ENCODE data around the gene CACNA2D3. TPM values are rescaled to one million over a fixed set of nuclear protein-coding genes. Genes with fewer than 3 reads are reported as not detected.

Gene CACNA2D3
- total RNA-seq, 2 experiments from 2014 or later, result not detected

- H3K27me3 Mint-ChIP-seq, result peaks cover 8% of the 10 kb centered on the region
- no peaks in the 10 kb centered on the region for H3K9me3 Mint-ChIP-seq
- no peak for DNase-seq
- no peak overlapping the region for H3K4me3 Mint-ChIP-seq
- no peak overlapping the region for H3K27ac Mint-ChIP-seq
- H3K4me1 Mint-ChIP-seq, result no peaks in the 10 kb centered on the region
- H3K36me3 Mint-ChIP-seq, result no peaks in the 10 kb centered on the region
These were observed 696.1 kb downstream of the CACNA2D3 start for GRCh38 chr3:54818486-54818885.

- no peaks in the 10 kb centered on the region for H3K4me1 Mint-ChIP-seq
- peaks cover 8% of the 10 kb centered on the region for H3K27me3 Mint-ChIP-seq
- no peaks in the 10 kb centered on the region for H3K9me3 Mint-ChIP-seq
- no peak overlapping the region for H3K4me3 Mint-ChIP-seq
- no peak for DNase-seq
- no peaks in the 10 kb centered on the region for H3K36me3 Mint-ChIP-seq
- H3K27ac Mint-ChIP-seq, result no peak overlapping the region
These were observed 696.6 kb downstream of the CACNA2D3 start for GRCh38 chr3:54818942-54819341.

- Mint-ChIP-seq H3K9me3 (no peaks in the 10 kb centered on the region), H3K4me3 (no peak overlapping the region), H3K27me3 (peaks cover 8% of the 10 kb centered on the region), H3K4me1 (no peaks in the 10 kb centered on the region), H3K27ac (no peak overlapping the region), H3K36me3 (no peaks in the 10 kb centered on the region)
- DNase-seq, result no peak
These were observed 697.6 kb downstream of the CACNA2D3 start for GRCh38 chr3:54819946-54820345.

GRCh38 chr3:54822206-54822605 lies 699.9 kb downstream of the CACNA2D3 start:
- H3K4me3 Mint-ChIP-seq, result no peak overlapping the region
- peaks cover 8% of the 10 kb centered on the region for H3K27me3 Mint-ChIP-seq
- H3K9me3 Mint-ChIP-seq, result no peaks in the 10 kb centered on the region
- DNase-seq, result no peak
- no peaks in the 10 kb centered on the region for H3K36me3 Mint-ChIP-seq
- H3K4me1 Mint-ChIP-seq, result no peaks in the 10 kb centered on the region
- no peak overlapping the region for H3K27ac Mint-ChIP-seq

GRCh38 chr3:54826251-54826691 lies 703.9 kb downstream of the CACNA2D3 start:
- no peak overlapping the region for H3K27ac Mint-ChIP-seq
- DNase-seq, result no peak
- no peaks in the 10 kb centered on the region for H3K4me1 Mint-ChIP-seq
- no peaks in the 10 kb centered on the region for H3K9me3 Mint-ChIP-seq
- no peaks in the 10 kb centered on the region for H3K36me3 Mint-ChIP-seq
- no peaks in the 10 kb centered on the region for H3K27me3 Mint-ChIP-seq
- H3K4me3 Mint-ChIP-seq, result no peak overlapping the region

- Mint-ChIP-seq H3K27me3 (peaks cover 3% of the 10 kb centered on the region), H3K9me3 (peaks cover 5% of the 10 kb centered on the region), H3K36me3 (no peaks in the 10 kb centered on the region), H3K4me3 (no peak overlapping the region), H3K27ac (no peak overlapping the region), H3K4me1 (no peaks in the 10 kb centered on the region)
- DNase-seq, result no peak
These were observed 704.8 kb downstream of the CACNA2D3 start for GRCh38 chr3:54827056-54827687.

GRCh38 chr3:54827776-54828175 lies 705.4 kb downstream of the CACNA2D3 start:
- peaks cover 5% of the 10 kb centered on the region for H3K9me3 Mint-ChIP-seq
- no peaks in the 10 kb centered on the region for H3K36me3 Mint-ChIP-seq
- H3K27ac Mint-ChIP-seq, result no peak overlapping the region
- peaks cover 4% of the 10 kb centered on the region for H3K27me3 Mint-ChIP-seq
- no peak overlapping the region for H3K4me3 Mint-ChIP-seq
- H3K4me1 Mint-ChIP-seq, result no peaks in the 10 kb centered on the region
- no peak for DNase-seq

GRCh38 chr3:54830658-54831057 lies 708.3 kb downstream of the CACNA2D3 start:
- Mint-ChIP-seq H3K9me3 (peaks cover 5% of the 10 kb centered on the region), H3K4me3 (no peak overlapping the region), H3K4me1 (no peaks in the 10 kb centered on the region), H3K27me3 (peaks cover 4% of the 10 kb centered on the region), H3K36me3 (no peaks in the 10 kb centered on the region), H3K27ac (no peak overlapping the region)
- DNase-seq, result no peak

- DNase-seq, result no peak
- no peak overlapping the region for H3K27ac Mint-ChIP-seq
- H3K4me3 Mint-ChIP-seq, result no peak overlapping the region
- H3K4me1 Mint-ChIP-seq, result no peaks in the 10 kb centered on the region
- no peaks in the 10 kb centered on the region for H3K36me3 Mint-ChIP-seq
- peaks cover 5% of the 10 kb centered on the region for H3K9me3 Mint-ChIP-seq
- H3K27me3 Mint-ChIP-seq, result peaks cover 4% of the 10 kb centered on the region
These were observed 708.8 kb downstream of the CACNA2D3 start for GRCh38 chr3:54831112-54831511.

GRCh38 chr3:54832876-54833275 lies 710.5 kb downstream of the CACNA2D3 start:
- no peak for DNase-seq
- no peak overlapping the region for H3K4me3 Mint-ChIP-seq
- H3K4me1 Mint-ChIP-seq, result no peaks in the 10 kb centered on the region
- H3K36me3 Mint-ChIP-seq, result no peaks in the 10 kb centered on the region
- peaks cover 5% of the 10 kb centered on the region for H3K9me3 Mint-ChIP-seq
- H3K27me3 Mint-ChIP-seq, result peaks cover 4% of the 10 kb centered on the region
- no peak overlapping the region for H3K27ac Mint-ChIP-seq

- Mint-ChIP-seq H3K4me3 (no peak overlapping the region), H3K4me1 (no peaks in the 10 kb centered on the region), H3K27ac (no peak overlapping the region), H3K9me3 (peaks cover 7% of the 10 kb centered on the region), H3K27me3 (peaks cover 4% of the 10 kb centered on the region), H3K36me3 (no peaks in the 10 kb centered on the region)
- no peak for DNase-seq
These were observed 713.3 kb downstream of the CACNA2D3 start for GRCh38 chr3:54835701-54836100.

- peaks cover 3% of the 10 kb centered on the region for H3K27me3 Mint-ChIP-seq
- peaks cover 5% of the 10 kb centered on the region for H3K9me3 Mint-ChIP-seq
- H3K36me3 Mint-ChIP-seq, result no peaks in the 10 kb centered on the region
- H3K4me1 Mint-ChIP-seq, result no peaks in the 10 kb centered on the region
- DNase-seq, result no peak
- H3K27ac Mint-ChIP-seq, result no peak overlapping the region
- H3K4me3 Mint-ChIP-seq, result no peak overlapping the region
These were observed 714.5 kb downstream of the CACNA2D3 start for GRCh38 chr3:54836871-54837270.

- no peak overlapping the region for H3K4me3 Mint-ChIP-seq
- no peak overlapping the region for H3K27ac Mint-ChIP-seq
- no peaks in the 10 kb centered on the region for H3K27me3 Mint-ChIP-seq
- no peak for DNase-seq
- H3K4me1 Mint-ChIP-seq, result no peaks in the 10 kb centered on the region
- no peaks in the 10 kb centered on the region for H3K36me3 Mint-ChIP-seq
- peaks cover 2% of the 10 kb centered on the region for H3K9me3 Mint-ChIP-seq
These were observed 715.6 kb downstream of the CACNA2D3 start for GRCh38 chr3:54837964-54838363.

- Mint-ChIP-seq H3K4me1 (no peaks in the 10 kb centered on the region), H3K4me3 (no peak overlapping the region), H3K27me3 (no peaks in the 10 kb centered on the region), H3K27ac (no peak overlapping the region), H3K9me3 (peaks cover 2% of the 10 kb centered on the region), H3K36me3 (no peaks in the 10 kb centered on the region)
- no peak for DNase-seq
These were observed 719.1 kb downstream of the CACNA2D3 start for GRCh38 chr3:54841471-54841870.

GRCh38 chr3:54843352-54843751 lies 721.0 kb downstream of the CACNA2D3 start:
- no peaks in the 10 kb centered on the region for H3K36me3 Mint-ChIP-seq
- H3K4me3 Mint-ChIP-seq, result no peak overlapping the region
- no peak overlapping the region for H3K27ac Mint-ChIP-seq
- H3K4me1 Mint-ChIP-seq, result no peaks in the 10 kb centered on the region
- H3K27me3 Mint-ChIP-seq, result no peaks in the 10 kb centered on the region
- H3K9me3 Mint-ChIP-seq, result peaks cover under 1% of the 10 kb centered on the region
- no peak for DNase-seq

GRCh38 chr3:54844211-54844610 lies 721.9 kb downstream of the CACNA2D3 start:
- Mint-ChIP-seq H3K27ac (no peak overlapping the region), H3K4me1 (no peaks in the 10 kb centered on the region), H3K4me3 (no peak overlapping the region), H3K27me3 (no peaks in the 10 kb centered on the region), H3K36me3 (no peaks in the 10 kb centered on the region), H3K9me3 (no peaks in the 10 kb centered on the region)
- DNase-seq, result no peak
